Fibroblast of skin of abdomen (primary cell): ENCODE results near the gene FAM50B.
A peak's percentile ranks its signal among the peaks of the same experiment; 100 is the strongest.

Experiments used
- DNase-seq: peaks from one replicate; pipeline ENCODE4 v3.0.0-alpha.2; 2013

Gene FAM50B

GRCh38 chr6:3820563-3820962 lies 28.6 kb upstream of the FAM50B start:
- no peak for DNase-seq

DNA sequence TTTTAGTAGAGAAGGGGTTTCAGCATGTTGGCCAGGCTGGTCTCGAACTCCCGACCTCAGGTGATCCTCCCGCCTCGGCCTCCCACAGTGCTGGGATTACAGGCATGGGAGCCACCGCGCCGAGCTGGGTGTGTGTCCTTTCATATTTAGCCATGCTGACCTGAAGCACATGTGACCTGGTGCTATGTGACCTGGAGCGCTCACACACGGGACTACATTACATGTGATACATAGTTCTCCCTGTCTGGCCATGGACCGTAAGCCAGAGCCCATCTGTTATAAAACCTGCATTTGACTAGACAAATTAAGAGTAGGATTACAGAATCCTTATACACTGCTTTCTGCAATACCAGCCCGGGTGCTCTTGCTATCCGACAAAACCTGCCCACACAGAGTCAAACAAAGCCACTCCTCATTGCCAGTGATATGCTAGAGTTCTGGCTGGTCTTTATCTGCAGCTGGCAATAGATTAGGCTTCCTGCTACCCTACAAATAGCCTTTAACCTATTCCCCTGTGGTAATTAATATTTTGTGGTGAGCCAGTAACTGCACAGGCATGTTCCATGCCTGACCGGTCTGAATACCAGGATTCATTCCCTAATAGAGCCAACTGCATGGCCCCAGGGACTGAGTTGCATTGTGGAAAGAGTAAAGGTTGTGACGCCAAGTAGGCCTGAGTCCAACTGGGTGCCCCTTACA lies 26.3 kb upstream of the FAM50B start:
- DNase-seq = no peak

DNA sequence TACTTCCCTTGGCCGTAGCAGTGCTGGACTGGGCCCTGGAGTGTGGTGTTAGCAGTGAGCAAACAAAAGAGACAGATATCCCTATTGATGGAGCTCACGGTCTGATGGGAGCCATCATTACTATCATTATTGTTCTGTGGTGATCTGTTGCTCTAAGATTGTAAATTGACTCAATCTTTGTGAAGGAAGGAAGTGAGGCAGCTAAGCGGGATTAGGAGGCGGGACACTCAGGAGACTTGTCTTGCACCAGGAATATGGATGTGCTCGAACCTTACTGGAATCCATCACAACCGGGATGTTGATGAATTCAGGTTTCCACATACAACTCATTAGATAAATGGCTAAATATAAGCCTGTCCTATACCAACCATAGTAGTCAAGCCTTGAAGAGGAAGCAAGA lies 25.5 kb upstream of the FAM50B start:
- DNase-seq = no peak

DNA sequence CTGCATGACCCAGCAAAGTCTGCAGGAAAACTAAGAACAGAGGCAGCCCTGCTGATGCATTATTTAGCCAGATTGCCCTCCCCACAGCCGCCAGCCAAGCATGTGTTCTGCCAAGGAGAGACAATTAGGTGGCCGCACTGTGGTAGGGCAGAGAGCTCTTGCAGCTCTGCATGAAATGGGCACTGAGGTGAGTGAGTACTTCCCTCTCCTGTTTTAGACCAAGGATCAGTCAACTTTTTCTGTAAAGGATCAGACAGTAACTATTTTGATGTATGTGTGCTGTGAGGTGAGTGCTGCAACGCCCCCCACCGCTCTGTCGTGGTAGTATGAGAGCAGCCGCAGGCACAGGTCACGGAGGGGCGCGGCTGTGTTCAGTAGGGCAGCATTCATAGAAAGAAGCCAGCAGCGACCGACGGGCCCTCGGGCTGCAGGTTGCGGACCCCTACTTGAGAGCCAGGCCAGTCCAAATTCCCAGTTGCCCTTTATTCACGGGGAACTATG lies 23.8 kb upstream of the FAM50B start:
- DNase-seq = peak; percentile 43

DNA sequence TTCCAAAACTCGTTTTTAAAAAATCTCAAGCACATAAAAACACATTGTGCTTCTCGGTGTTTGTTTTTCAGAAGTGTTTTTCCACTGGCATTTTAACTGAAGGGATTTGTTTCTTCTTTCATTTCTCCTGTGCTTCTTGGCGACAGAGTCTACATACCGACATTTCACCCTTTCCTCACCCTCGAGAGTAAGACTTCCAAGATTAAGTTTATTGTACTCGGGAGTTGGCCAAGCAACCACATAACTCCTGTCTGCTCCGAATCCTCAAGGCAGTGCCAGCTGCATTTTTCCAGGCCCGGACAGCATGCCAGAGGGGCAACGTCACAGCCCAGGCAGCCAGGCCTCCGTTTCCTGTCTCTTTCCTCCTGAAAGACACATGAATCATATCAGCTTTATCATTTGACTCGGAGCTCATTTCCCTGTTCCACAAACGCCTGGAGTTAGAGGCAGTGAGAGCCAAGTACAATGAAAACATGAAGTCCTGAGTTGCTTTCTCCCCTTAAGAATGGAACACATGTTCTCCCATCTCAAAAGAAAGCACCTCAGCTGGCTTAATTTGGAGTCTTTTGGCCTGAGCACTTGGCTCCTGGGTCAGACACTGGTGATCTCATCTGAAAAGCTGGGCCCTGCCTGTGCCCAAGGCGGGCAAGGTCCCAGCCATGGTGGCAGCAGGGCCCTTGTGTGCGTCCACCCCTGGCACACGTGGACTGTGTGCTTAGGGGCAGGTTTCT lies 23.2 kb upstream of the FAM50B start:
- peak; percentile 99 for DNase-seq

- no peak for DNase-seq
Observed at GRCh38 chr6:3829285-3829684, 19.9 kb upstream of the FAM50B start.

- DNase-seq = no peak
Observed at GRCh38 chr6:3830806-3831205, 18.4 kb upstream of the FAM50B start.

GRCh38 chr6:3831761-3832530 lies 17.2 kb upstream of the FAM50B start:
- DNase-seq = no peak

DNA sequence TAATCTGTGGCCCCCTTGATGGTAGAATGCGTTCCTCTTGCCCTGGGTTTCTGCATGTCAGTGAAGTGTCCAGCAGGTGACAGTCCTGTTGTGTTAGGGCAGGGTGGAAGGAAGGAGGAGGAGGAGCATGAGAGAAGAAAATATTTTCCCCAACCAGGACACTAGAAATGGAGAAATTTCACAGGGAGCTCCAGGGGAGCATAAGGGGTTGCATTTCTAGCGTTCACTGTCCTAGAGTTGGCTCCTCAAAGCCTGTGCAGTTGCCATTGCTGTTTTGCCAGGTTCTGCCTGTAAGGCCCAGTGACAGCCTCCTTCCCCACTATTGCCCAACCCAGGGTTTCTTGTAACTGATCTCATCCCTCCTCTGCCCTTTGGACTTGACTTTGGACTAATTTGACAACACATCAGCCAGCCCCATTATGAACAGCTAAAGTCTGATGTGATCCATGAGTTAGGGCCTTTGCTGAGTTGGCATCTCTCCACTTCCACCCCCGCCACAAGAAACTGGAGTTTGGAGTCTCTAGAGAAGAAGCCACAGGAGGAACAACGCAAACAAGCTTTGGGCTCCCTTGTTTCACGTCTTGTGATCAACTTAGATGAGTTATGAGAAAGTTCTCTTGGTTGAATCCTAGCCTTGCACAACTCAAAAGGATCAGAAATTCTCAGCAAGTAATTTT lies 14.0 kb upstream of the FAM50B start:
- no peak for DNase-seq

- DNase-seq = no peak
Observed at GRCh38 chr6:3835785-3836184, 13.4 kb upstream of the FAM50B start.

DNA sequence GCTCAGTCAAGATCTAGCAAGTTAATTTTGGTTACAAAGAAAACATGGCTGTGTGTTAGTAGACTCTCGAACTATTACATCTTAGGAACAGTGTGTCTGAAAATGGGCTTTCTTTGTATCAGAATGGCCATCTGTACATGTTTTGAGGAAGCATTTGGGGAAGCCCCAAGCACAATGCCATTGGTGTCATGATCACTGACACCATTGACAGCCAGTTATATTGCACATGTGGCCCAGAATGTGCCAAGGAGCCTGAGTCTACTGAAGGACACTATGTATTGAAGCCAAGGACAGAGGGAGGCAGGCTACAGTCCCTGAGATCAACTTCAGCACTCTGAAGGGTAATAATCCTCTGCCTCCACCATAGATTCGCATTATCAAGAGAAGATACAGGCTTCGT lies 12.6 kb upstream of the FAM50B start:
- no peak for DNase-seq

GRCh38 chr6:3837781-3838180 lies 11.4 kb upstream of the FAM50B start:
- no peak for DNase-seq

- DNase-seq = no peak
Observed at GRCh38 chr6:3838992-3839867, 9.9 kb upstream of the FAM50B start.

GRCh38 chr6:3841066-3841454 lies 8.1 kb upstream of the FAM50B start:
- DNase-seq = no peak

DNA sequence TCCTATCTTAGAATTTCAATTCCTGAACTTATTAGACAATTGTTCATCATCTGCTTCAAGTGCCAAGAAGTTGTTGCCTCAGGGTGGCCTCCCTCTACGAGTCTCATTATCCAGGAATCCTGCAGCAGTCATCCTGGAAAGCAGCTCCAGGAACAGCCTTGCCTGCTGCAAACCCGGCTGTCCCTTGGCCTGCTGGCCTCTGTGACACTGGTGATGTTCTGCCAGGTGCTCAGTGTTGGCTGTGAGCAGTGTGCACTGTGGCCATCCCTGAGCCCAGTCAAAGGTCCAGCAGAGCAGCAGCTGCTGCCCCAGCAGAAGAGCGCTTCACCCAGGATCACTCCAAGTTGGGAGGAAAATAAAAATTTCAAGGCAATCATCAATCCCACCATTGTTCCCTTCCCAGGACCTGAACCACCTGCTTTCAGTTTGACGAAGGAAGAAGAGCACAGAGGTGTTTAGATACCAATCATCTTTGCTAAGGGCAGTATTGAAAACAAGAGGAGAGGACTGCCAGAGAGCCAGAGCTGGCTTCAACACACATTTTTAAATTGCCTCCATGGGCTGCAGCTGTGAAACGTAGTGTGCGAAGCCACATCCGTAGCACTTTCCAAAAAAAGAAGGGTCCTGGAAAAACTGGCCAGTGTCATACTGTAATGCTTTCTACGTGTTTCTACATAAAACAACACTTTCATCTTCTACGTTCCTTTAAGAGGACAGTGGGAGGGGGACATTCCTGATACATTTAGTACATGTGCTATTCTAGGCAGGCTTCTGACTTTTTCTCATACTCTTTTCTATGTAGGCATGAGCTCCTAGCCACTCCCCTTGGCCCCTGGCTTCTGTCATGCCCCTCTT lies 7.2 kb upstream of the FAM50B start:
- DNase-seq = peak; percentile 79

GRCh38 chr6:3843379-3844096 lies 5.6 kb upstream of the FAM50B start:
- DNase-seq = no peak

DNA sequence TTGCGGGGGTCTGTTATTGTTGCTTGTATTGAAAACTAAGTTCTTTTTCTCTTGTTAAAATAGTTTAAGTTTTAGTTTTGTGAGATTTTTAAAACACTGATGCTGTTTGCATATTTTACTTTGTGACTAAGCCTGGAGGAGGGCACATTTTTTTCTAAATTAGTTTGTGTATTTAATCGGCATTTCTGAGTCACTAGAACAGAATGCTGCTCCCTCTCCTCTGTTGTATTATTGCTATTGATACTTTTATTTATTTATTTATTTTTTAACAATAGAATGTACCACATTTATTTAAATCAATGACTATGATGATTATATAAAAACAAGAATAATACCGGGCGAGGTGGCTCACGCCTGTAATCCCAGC lies 5.1 kb upstream of the FAM50B start:
- DNase-seq = peak; percentile 81

DNA sequence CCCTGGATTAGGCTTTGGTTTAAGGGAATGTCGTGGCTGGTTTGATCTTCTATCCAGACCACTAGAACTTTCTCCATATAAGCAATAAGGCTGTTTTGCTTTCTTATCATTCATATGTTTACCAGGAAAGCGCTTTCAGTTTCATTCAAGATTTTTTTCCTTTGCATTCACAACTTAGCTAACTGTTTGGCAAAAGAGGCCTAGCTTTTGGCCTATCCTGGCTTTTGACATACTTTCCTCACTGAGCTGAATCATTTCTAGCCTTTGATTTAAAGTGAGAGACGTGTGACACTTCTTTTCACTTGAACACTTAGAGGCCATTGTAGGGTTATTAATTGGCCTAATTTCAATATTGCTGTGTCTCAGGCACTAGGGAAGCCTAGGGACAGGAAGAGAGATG lies 1.7 kb upstream of the FAM50B start:
- DNase-seq = no peak

DNA sequence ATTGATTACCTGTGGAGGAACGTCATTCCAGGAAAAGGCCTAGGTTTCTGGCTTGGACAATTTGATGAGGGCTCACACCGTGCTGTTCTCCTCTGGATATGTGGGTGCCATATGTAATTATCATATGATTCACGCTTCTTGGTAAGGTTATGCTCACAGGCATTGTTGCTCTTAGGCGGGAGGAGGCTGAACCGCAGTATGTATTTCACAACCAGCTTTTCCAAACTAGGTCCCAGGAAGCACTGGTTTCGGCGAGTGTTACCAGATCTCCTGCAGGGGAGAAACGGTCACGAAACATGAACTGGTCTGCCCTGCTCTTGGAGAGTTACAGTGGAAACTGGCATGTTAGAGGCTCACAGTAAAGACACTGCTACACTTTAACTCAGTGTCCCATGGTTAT lies 793 bp upstream of the FAM50B start:
- DNase-seq = peak; percentile 40
